C1 segment of cervical spinal cord (tissue), 14 donors: ENCODE results near the gene GALNS.
A peak's percentile ranks its signal among the peaks of the same experiment; 100 is the strongest.
"Not testable (repeated sequence)": the region's sequence is repeated elsewhere in the genome, so short reads cannot be mapped to it uniquely, and the experiment has no call there.

Experiments used
- DNase-seq, 14 donors: peaks; one replicate each; lab custom pipeline; 2025; lab: John Stamatoyannopoulos, UW

GALNS gene

GRCh38 chr16:88784074-88784855, 72.5 kb downstream of the GALNS start:
- peak in 8 of 14 donors; percentile 17 to 65 (median 50) for DNase-seq

GRCh38 chr16:88783391-88784073, 73.2 kb downstream of the GALNS start:
- DNase-seq = peak in 12 of 14 donors; percentile 23 to 96 (median 64)

- peak in 9 of 14 donors; percentile 30 to 87 (median 43) for DNase-seq
Measured at GRCh38 chr16:88782454-88783390, 74.0 kb downstream of the GALNS start.

- peak in 3 of 14 donors; percentile 27 to 48 (median 38) for DNase-seq
Measured at GRCh38 chr16:88781140-88782077, 75.3 kb downstream of the GALNS start.

DNA sequence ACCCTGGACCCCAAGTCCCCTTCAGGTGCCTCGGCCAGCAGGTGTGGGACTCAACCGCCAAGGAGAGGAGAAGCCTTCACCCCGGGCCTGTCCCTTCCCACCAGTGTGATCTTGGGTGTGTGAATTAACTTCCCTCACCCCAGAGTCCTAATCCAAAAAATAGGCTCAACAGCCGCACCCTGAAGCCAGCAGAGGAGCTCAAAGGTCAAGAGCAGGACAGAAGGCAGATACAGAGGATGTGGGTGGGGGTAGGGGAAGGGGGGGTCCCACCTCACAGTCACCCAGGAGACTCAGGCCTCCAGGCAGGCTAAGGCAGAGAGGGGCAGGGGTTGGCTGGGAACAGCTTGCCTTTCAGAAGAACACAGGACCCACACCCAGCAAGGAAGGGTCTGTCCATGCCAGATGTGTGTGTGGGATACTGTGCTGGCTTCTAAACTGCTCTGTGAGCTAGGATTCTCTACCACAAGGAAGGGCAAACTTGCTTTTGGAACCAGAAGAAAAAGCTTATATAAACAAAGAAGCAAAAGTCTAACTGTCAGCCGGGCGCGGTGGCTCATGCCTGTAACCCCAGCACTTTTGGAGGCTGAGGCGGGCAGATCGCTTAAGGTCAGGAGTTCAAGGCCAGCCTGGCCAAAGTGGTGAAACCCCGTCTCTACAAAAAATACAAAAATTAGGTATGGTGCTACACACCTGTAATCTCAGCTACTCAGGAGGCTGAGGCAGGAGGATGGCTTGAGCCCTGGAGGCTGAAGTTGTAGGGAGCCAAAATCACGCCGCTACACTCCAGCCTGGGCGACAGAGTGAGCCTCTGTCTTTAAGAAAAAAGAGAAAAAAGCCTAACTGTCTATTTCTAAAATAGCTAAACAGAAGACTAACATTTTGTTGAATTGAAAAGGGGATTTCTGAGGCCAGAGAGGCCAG, 76.3 kb downstream of the GALNS start:
- no peak for DNase-seq

DNA sequence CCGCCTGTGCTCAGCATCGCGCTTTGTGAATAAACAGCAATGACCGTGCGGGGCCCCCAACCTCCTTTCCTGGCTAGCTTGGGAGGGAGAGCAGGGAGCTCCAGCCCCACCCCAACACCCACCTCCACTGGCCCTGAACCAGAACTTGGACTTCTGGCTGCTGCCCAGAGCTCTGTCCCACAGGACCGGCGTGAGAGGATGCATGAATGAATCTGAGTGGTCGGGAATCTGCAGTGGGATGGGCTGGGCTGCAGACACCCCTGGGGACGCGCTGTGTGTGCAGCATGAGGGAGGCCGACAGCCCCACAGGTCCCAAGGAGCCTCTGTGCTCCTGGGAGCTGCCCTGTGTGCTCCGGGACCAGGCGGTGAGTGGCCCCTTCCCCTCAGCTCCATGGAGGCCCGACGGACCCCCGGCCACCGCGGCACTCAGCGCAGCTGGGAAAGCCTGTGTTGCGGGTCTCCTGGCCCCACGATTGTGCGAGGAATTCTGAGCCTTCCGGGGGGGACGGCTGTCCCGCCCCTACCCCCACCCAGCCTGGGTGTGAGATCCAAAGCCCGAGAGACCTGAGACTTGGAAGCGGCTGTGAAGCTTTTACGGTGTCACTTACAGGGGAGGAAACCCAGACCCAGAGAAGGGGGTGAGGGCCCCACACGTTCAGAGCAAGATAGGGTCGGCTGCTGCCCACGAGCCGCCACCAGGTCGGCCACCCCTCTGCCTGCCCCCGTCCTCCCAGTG, 77.2 kb downstream of the GALNS start:
- no peak for DNase-seq

DNA sequence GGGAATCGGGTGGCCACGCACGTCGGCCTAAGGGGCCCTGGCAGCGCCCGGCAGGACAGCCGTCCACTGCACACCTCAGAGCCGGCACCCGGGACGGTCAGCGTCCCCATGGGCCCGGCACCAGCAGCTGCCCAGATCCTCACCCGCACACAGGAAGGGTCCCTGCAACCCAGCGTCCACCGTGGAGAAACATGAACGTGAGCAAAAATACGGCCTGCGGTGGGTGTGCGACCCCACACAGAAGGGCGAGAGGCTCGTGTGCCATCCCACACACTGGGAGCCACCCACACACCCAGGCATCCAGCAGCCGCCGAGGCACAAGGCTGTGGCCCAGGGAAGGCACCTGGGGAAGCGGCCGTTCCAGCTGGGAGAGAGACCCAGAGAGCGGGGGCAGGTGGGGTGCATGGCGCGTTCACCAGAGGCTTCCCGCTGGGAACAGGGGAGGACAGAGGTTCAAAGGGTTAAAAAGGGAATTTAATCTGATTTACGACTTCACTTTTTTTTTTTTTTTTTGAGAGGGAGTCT, 78.1 kb downstream of the GALNS start:
- DNase-seq = no peak

DNA sequence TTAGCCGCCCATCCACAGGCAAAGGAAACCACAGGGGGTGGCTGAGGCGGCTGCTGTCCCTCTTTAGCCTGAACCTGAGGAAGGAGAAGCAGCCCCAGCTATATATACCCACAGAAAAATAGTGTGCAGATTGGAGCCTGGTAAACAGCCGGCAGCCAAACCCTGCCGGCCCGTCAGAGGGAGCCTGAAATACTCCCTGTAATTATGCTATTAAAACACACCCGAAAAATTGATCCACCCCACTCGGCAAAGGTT, 78.5 kb downstream of the GALNS start:
- peak in 1 of 14 donors; percentile 52 for DNase-seq

GRCh38 chr16:88777471-88778270, 79.1 kb downstream of the GALNS start:
- DNase-seq = peak in 4 of 14 donors; percentile 14 to 52 (median 27)

- no peak for DNase-seq
Measured at GRCh38 chr16:88775825-88776224, 80.9 kb downstream of the GALNS start.

- no peak for DNase-seq
Measured at GRCh38 chr16:88774544-88775393, 82.0 kb downstream of the GALNS start.

DNA sequence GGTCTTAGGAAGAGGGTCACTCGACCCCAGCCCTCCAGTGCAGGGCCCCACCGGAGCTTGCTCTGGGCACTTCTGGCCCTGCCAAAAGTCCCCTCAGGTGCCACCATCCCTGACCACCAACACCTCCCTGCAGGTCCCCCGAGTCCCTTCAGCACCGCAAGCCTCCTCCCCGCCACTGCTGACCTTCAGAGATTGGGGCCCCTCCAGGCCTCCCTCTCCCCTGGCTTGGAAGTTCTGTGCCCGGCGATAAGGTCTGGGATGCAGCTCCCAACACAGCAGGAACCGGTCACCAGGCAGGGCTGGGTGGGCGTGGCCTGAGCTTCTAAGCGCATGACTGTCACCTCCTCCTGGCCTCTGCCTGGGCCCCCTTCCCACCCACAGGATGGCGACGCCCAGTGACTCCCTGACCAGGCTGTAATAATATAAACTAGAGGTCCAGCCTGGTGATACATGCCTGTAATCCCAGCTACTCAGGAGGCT, 82.9 kb downstream of the GALNS start:
- DNase-seq = peak in 2 of 14 donors; percentile 12 to 55

GRCh38 chr16:88772871-88773811, 83.6 kb downstream of the GALNS start:
- peak in 11 of 14 donors; percentile 39 to 80 (median 66) for DNase-seq

DNA sequence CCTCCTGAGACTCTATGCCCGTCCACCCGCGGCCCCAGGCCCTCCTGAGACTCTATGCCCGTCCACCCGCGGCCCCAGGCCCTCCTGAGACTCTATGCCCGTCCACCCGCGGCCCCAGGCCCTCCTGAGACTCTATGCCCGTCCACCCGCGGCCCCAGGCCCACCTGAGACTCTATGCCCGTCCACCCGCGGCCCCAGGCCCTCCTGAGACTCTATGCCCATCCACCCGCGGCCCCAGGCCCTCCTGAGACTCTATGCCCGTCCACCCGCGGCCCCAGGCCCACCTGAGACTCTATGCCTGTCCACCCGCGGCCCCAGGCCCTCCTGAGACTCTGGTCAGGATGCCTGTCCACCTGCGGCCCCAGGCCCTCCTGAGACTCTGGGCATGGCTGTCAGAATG, 85.0 kb downstream of the GALNS start:
- DNase-seq = not testable (repeated sequence)

DNA sequence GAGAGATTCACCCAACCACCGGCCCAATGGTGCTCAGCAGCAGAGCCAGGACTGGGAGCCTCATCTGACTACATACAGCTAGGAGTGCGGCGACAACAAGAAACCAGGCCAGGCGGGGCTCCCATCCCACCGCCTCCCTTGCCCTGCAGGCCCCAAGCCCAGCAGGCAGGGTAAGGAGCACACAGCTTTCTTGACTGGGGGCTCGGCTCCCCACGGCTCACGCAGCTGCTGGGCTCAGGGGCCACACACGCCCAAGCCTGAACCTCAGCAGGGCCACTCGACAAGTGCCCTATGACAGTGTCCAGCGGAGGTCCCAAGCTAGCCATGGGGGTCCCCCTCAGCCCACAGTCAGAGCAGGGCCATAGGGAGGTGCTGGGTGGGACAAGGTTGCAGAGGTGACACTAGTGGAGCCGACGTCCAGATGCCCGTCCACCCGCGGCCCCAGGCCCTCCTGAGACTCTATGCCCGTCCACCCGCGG, 85.4 kb downstream of the GALNS start:
- DNase-seq = no peak
